Measurements from ENCODE around the gene TIMM8B. TPM values are rescaled to one million over a fixed set of nuclear protein-coding genes. Genes with fewer than 3 reads are reported as not detected.

TIMM8B gene, protein sequence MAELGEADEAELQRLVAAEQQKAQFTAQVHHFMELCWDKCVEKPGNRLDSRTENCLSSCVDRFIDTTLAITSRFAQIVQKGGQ
- total RNA-seq (105 TPM), polyA plus RNA-seq (81.6 TPM)
- long read RNA-seq, donor 1, transcript TIMM8B-201 (2 exons, 819 nt): major isoform, 14 of 14 reads
- long read RNA-seq, donor 1, partial matches to known transcripts: 0 of 14 reads
- long read RNA-seq, donor 1, other reads (novel, unspliced or antisense): 0 of 14 reads
- long read RNA-seq, donor 2: 0 reads
- long read RNA-seq, donor 3, transcript TIMM8B-201 (2 exons, 819 nt): major isoform, 276 of 331 reads
- long read RNA-seq, donor 3, transcript TIMM8B-203 (3 exons, 1,155 nt): minor isoform, 7 of 331 reads
- long read RNA-seq, donor 3, partial matches to known transcripts: 48 of 331 reads
- long read RNA-seq, donor 3, other reads (novel, unspliced or antisense): 0 of 331 reads
- long read RNA-seq, donor 4, transcript TIMM8B-201 (2 exons, 819 nt): major isoform, 64 of 65 reads
- long read RNA-seq, donor 4, partial matches to known transcripts: 0 of 65 reads
- long read RNA-seq, donor 4, other reads (novel, unspliced or antisense): 0 of 65 reads
- long read RNA-seq, donor 5, transcript TIMM8B-203 (3 exons, 1,155 nt): minor isoform, 18 of 324 reads
- long read RNA-seq, donor 5, transcript TIMM8B-201 (2 exons, 819 nt): major isoform, 280 of 324 reads
- long read RNA-seq, donor 5, partial matches to known transcripts: 26 of 324 reads
- long read RNA-seq, donor 5, other reads (novel, unspliced or antisense): 0 of 324 reads
- long read RNA-seq, donor 6, transcript TIMM8B-201 (2 exons, 819 nt): major isoform, 55 of 62 reads
- long read RNA-seq, donor 6, transcript TIMM8B-203 (3 exons, 1,155 nt): minor isoform, 7 of 62 reads
- long read RNA-seq, donor 6, partial matches to known transcripts: 0 of 62 reads
- long read RNA-seq, donor 6, other reads (novel, unspliced or antisense): 0 of 62 reads
- long read RNA-seq, donor 7, transcript TIMM8B-203 (3 exons, 1,155 nt): minor isoform, 7 of 134 reads
- long read RNA-seq, donor 7, transcript TIMM8B-201 (2 exons, 819 nt): major isoform, 102 of 134 reads
- long read RNA-seq, donor 7, partial matches to known transcripts: 25 of 134 reads
- long read RNA-seq, donor 7, other reads (novel, unspliced or antisense): 0 of 134 reads
- long read RNA-seq, donor 8, transcript TIMM8B-201 (2 exons, 819 nt): major isoform, 29 of 33 reads
- long read RNA-seq, donor 8, partial matches to known transcripts: 0 of 33 reads
- long read RNA-seq, donor 8, other reads (novel, unspliced or antisense): 0 of 33 reads
- long read RNA-seq, donor 9, transcript TIMM8B-203 (3 exons, 1,155 nt): minor isoform, 10 of 102 reads
- long read RNA-seq, donor 9, transcript TIMM8B-201 (2 exons, 819 nt): major isoform, 79 of 102 reads
- long read RNA-seq, donor 9, partial matches to known transcripts: 13 of 102 reads
- long read RNA-seq, donor 9, other reads (novel, unspliced or antisense): 0 of 102 reads
- long read RNA-seq, donor 10, transcript TIMM8B-201 (2 exons, 819 nt): major isoform, 100 of 103 reads
- long read RNA-seq, donor 10, partial matches to known transcripts: 0 of 103 reads
- long read RNA-seq, donor 10, other reads (novel, unspliced or antisense): 0 of 103 reads

DNA sequence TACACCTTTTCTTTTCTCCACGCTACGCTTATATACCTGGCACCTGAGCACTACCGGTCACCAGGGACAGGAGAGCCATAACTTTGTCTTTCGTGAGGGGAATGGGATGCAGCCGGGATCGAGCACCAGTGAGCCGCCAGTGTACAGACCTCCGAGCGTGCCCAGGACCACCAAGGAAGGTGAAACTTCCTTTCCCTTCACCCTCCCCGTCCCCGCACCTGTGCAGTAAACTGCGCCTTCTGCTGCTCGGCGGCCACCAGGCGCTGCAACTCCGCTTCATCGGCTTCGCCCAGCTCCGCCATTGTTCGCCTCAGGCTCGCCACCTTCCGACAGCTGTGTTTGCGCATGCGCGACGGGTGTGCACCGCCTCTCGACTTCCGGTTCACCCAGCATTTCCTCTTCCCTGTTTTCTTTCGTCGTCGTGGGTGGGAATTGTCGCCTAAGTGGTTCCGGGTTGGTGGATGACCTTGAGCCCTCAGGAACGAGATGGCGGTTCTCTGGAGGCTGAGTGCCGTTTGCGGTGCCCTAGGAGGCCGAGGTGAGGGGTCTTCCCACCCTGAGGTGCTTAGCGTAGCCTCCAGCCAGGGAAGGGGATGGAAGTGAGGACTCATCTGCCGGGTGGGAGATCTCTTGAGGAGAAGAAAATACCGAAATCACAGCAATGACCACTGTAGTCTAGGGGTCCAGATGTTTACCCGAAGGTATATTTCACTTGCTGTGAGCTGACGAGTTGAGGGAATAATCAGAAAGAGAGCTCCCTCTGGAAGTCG, at the start of gene TIMM8B, which contains the start of gene SDHD:
Gene TIMM8B, minus strand, starts transcription at position 335 of the 770 bp plus-strand sequence. Its CDS starts 33 bp downstream, at position 302.
Gene SDHD, plus strand, starts transcription at position 452 of the 770 bp plus-strand sequence. Its CDS starts 35 bp downstream, at position 487.
- WGBS: under 1% methylated on average over 45 of the region's 45 CpGs
- H3K9me3 ChIP-seq (ENCODE audit: control insufficient read depth in 2 of 2, insufficient read depth in 1 of 2, low read length in 1 of 2): no peaks in the 10 kb centered on the region
- H3K36me3 ChIP-seq (ENCODE audit: control insufficient read depth in 2 of 2, insufficient read depth in 2 of 2, low read length in 1 of 2): peaks cover 20 to 72% of the 10 kb centered on the region in 2 donors
- H3K4me3 ChIP-seq (ENCODE audit: low read length in 2 of 2): peak within 1 kb of the TSS; percentile 95
- H3K4me1 ChIP-seq (ENCODE audit: control insufficient read depth in 2 of 2, insufficient read depth in 2 of 2, low read length in 2 of 2): peaks cover 14 to 15% of the 10 kb centered on the region in 2 donors
- DNase-seq (ENCODE audit: low read depth in 6 of 9, low spot score in 9 of 9): peak; percentile 93 to 98 (median 95)
- peak within 1 kb of the TSS; percentile 81 to 83 for H3K27ac ChIP-seq (ENCODE audit: low read depth in 1 of 2, low read length in 1 of 2)
- H3K27me3 ChIP-seq (ENCODE audit: control insufficient read depth in 2 of 2, insufficient read depth in 1 of 2, low read length in 1 of 2): no peaks in the 10 kb centered on the region

DNA sequence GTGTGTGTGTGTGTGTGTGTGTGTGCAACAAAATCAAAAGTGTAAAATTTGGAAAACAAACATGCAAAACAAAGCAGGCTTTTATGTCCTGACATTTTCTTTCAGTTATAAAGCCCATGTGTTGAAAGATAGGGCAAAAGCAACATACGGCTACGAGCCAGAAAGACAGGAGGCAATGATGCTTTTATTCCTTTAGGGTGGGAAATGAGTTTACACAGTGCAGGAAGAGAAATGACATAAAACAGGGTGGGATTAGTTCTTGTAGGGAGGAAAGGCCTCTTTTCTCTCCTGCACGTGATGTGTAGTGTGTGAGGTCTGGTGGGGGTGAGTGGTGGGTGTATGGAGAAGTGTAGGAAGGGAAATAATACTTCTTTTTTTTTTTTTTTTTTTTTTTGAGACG, 47.9 kb upstream of the TIMM8B start:
- Histone ChIP-seq H3K9me3 (ENCODE audit: control insufficient read depth in 2 of 2, insufficient read depth in 1 of 2, low read length in 1 of 2) (no peaks in the 10 kb centered on the region), H3K27ac (ENCODE audit: low read depth in 1 of 2, low read length in 1 of 2) (no peak overlapping the region), H3K36me3 (ENCODE audit: control insufficient read depth in 2 of 2, insufficient read depth in 2 of 2, low read length in 1 of 2) (no peaks in the 10 kb centered on the region), H3K4me3 (ENCODE audit: low read length in 2 of 2) (no peak overlapping the region), H3K4me1 (ENCODE audit: control insufficient read depth in 2 of 2, insufficient read depth in 2 of 2, low read length in 2 of 2) (no peaks in the 10 kb centered on the region), H3K27me3 (ENCODE audit: control insufficient read depth in 2 of 2, insufficient read depth in 1 of 2, low read length in 1 of 2) (no peaks in the 10 kb centered on the region)
- DNase-seq (ENCODE audit: low read depth in 6 of 9, low spot score in 9 of 9): no peak
- WGBS: 98% methylated on average over 3 of the region's 4 CpGs

DNA sequence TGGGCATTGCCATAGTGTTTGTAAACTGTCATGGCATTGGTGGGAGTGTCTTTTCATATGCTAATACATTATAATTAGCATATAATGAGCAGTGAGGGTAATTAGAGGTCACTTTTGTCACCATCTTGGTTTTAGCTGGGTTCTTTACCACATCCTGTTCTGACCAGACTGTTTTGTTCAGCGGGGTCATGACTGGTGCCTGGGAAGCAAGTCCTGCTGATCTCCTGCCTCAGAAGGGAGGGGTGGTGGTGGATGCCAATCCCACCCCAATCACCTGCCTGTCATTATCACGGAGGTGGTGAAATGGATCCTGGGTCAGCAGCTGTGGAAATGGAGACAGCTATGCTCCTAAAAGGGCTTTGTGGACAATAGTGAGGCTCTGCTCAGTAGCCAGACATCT, 46.2 kb upstream of the TIMM8B start:
- Histone ChIP-seq H3K27me3 (ENCODE audit: control insufficient read depth in 2 of 2, insufficient read depth in 1 of 2, low read length in 1 of 2) (no peaks in the 10 kb centered on the region), H3K4me1 (ENCODE audit: control insufficient read depth in 2 of 2, insufficient read depth in 2 of 2, low read length in 2 of 2) (no peaks in the 10 kb centered on the region), H3K9me3 (ENCODE audit: control insufficient read depth in 2 of 2, insufficient read depth in 1 of 2, low read length in 1 of 2) (no peaks in the 10 kb centered on the region), H3K36me3 (ENCODE audit: control insufficient read depth in 2 of 2, insufficient read depth in 2 of 2, low read length in 1 of 2) (no peaks in the 10 kb centered on the region), H3K27ac (ENCODE audit: low read depth in 1 of 2, low read length in 1 of 2) (no peak overlapping the region), H3K4me3 (ENCODE audit: low read length in 2 of 2) (no peak overlapping the region)
- no peak for DNase-seq (ENCODE audit: low read depth in 6 of 9, low spot score in 9 of 9)
- WGBS: 75% methylated on average over 2 of the region's 2 CpGs

DNA sequence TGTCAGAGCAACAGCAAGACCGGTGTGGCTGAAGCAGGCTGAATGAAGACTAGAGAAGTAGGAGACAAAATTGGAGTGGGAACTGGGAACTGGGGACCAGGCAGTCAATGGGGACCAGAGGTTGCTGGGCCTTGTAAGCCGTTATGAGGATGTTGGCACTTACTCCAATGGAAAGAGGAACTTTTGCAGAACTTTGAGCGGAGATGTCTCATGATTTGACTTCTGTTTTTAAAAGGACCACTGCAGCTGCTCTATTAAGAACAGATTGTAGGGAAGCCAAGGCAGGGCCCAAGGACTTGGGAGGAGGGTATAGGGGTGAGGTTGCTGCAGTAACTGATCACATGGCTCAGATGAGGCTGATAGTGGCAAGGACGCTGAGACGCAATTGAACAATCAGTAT, 43.1 kb upstream of the TIMM8B start:
- Histone ChIP-seq H3K36me3 (ENCODE audit: control insufficient read depth in 2 of 2, insufficient read depth in 2 of 2, low read length in 1 of 2) (no peaks in the 10 kb centered on the region), H3K9me3 (ENCODE audit: control insufficient read depth in 2 of 2, insufficient read depth in 1 of 2, low read length in 1 of 2) (no peaks in the 10 kb centered on the region), H3K27ac (ENCODE audit: low read depth in 1 of 2, low read length in 1 of 2) (no peak overlapping the region), H3K27me3 (ENCODE audit: control insufficient read depth in 2 of 2, insufficient read depth in 1 of 2, low read length in 1 of 2) (no peaks in the 10 kb centered on the region), H3K4me3 (ENCODE audit: low read length in 2 of 2) (no peak overlapping the region), H3K4me1 (ENCODE audit: control insufficient read depth in 2 of 2, insufficient read depth in 2 of 2, low read length in 2 of 2) (no peaks in the 10 kb centered on the region)
- peak in 1 of 9 donors; percentile 5 for DNase-seq (ENCODE audit: low read depth in 6 of 9, low spot score in 9 of 9)
- 71% methylated on average over 5 of the region's 5 CpGs for WGBS

DNA sequence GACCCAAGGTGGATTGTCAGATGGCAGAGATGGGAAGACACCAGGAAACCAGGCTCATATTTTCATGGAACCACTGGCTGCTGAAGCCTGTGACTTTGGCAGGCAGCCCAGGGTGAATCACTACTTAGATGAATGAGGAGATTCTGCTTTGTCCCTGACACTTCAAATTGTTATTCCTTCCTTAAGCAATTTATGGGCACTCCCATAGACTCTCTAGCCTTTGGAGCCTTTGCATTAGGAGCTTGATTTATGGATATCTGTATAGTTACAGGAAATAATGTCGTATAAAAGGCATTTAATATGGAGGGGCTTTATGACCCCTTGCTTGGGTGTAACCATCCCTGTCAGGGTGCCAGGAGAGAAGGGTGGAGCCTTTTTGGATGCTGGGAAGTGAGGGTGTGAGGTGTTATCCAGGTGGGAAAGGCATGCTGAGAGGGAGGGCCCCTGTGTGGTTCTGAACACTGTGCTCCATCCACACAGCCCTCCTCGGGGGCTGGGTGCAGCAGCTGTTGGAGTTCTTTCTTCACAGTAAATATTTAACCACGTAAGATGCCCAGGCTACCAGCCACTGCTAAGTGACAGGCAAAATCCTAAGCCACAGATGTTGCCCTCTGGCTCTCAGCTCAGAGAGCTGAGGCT, 42.0 kb upstream of the TIMM8B start:
- no peaks in the 10 kb centered on the region for H3K9me3 ChIP-seq (ENCODE audit: control insufficient read depth in 2 of 2, insufficient read depth in 1 of 2, low read length in 1 of 2)
- H3K4me3 ChIP-seq (ENCODE audit: low read length in 2 of 2): no peak overlapping the region
- no peaks in the 10 kb centered on the region for H3K36me3 ChIP-seq (ENCODE audit: control insufficient read depth in 2 of 2, insufficient read depth in 2 of 2, low read length in 1 of 2)
- no peaks in the 10 kb centered on the region for H3K4me1 ChIP-seq (ENCODE audit: control insufficient read depth in 2 of 2, insufficient read depth in 2 of 2, low read length in 2 of 2)
- no peak for DNase-seq (ENCODE audit: low read depth in 6 of 9, low spot score in 9 of 9)
- H3K27ac ChIP-seq (ENCODE audit: low read depth in 1 of 2, low read length in 1 of 2): no peak overlapping the region
- no peaks in the 10 kb centered on the region for H3K27me3 ChIP-seq (ENCODE audit: control insufficient read depth in 2 of 2, insufficient read depth in 1 of 2, low read length in 1 of 2)
- 78% methylated on average over 3 of the region's 3 CpGs for WGBS

DNA sequence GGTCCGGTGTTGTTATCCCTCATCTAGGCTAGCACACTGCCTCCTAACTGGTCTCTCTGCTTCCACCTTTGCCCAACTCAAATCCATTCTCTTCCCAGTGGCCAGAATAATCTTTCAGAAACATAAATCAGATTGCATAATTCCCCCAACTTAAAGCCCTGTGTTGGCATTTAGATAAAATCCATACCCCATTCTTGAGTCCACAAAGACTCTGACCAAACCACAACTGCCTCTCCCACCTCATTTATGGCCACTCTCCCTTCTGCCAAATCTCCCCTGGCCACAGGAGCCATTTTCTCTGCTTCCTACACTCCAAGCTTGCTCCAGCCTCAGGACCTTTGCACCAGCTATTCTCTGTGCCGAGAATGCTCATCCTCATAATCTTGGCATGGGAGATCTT, 40.5 kb upstream of the TIMM8B start:
- no peaks in the 10 kb centered on the region for H3K9me3 ChIP-seq (ENCODE audit: control insufficient read depth in 2 of 2, insufficient read depth in 1 of 2, low read length in 1 of 2)
- no peaks in the 10 kb centered on the region for H3K4me1 ChIP-seq (ENCODE audit: control insufficient read depth in 2 of 2, insufficient read depth in 2 of 2, low read length in 2 of 2)
- no peak overlapping the region for H3K4me3 ChIP-seq (ENCODE audit: low read length in 2 of 2)
- no peak for DNase-seq (ENCODE audit: low read depth in 6 of 9, low spot score in 9 of 9)
- H3K36me3 ChIP-seq (ENCODE audit: control insufficient read depth in 2 of 2, insufficient read depth in 2 of 2, low read length in 1 of 2): no peaks in the 10 kb centered on the region
- no peaks in the 10 kb centered on the region for H3K27me3 ChIP-seq (ENCODE audit: control insufficient read depth in 2 of 2, insufficient read depth in 1 of 2, low read length in 1 of 2)
- H3K27ac ChIP-seq (ENCODE audit: low read depth in 1 of 2, low read length in 1 of 2): no peak overlapping the region
- 98% methylated on average over 2 of the region's 2 CpGs for WGBS

DNA sequence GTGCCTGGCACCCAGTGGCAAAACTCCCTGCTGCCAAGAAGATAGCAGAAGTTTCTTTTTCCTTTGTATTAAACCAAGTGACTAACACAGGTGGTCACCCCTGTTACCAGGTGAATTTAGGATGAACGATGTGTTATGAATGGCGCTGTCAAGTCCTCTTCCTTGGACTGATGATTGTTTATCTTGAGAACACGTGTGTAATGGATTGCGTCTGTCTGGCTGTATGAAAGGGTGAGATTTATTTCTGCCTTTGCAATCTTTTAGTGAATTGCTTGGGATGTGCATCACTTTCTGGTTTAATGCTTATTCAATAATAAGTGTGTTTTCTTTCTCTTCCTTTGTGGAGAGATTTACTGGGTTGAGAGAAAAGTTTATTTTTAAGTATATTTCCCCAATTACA, 36.6 kb upstream of the TIMM8B start:
- no peaks in the 10 kb centered on the region for H3K4me1 ChIP-seq (ENCODE audit: control insufficient read depth in 2 of 2, insufficient read depth in 2 of 2, low read length in 2 of 2)

More for the DNA sequence above, 36.6 kb upstream of the TIMM8B start:
- no peaks in the 10 kb centered on the region for H3K9me3 ChIP-seq (ENCODE audit: control insufficient read depth in 2 of 2, insufficient read depth in 1 of 2, low read length in 1 of 2)
- H3K4me3 ChIP-seq (ENCODE audit: low read length in 2 of 2): no peak overlapping the region
- H3K36me3 ChIP-seq (ENCODE audit: control insufficient read depth in 2 of 2, insufficient read depth in 2 of 2, low read length in 1 of 2): peaks cover 0 to 5% of the 10 kb centered on the region in 2 donors
- 92% methylated on average over 4 of the region's 4 CpGs for WGBS
- no peak overlapping the region for H3K27ac ChIP-seq (ENCODE audit: low read depth in 1 of 2, low read length in 1 of 2)
- DNase-seq (ENCODE audit: low read depth in 6 of 9, low spot score in 9 of 9): no peak
- H3K27me3 ChIP-seq (ENCODE audit: control insufficient read depth in 2 of 2, insufficient read depth in 1 of 2, low read length in 1 of 2): no peaks in the 10 kb centered on the region
